Measurements from ENCODE around the gene FBLN1. TPM values are rescaled to one million over a fixed set of nuclear protein-coding genes. Genes with fewer than 3 reads are reported as not detected.

FBLN1 gene
- total and polyA plus RNA-seq, 2 donors (not counting 1 experiment from before 2014, with no cell fraction given) = not detected

DNA sequence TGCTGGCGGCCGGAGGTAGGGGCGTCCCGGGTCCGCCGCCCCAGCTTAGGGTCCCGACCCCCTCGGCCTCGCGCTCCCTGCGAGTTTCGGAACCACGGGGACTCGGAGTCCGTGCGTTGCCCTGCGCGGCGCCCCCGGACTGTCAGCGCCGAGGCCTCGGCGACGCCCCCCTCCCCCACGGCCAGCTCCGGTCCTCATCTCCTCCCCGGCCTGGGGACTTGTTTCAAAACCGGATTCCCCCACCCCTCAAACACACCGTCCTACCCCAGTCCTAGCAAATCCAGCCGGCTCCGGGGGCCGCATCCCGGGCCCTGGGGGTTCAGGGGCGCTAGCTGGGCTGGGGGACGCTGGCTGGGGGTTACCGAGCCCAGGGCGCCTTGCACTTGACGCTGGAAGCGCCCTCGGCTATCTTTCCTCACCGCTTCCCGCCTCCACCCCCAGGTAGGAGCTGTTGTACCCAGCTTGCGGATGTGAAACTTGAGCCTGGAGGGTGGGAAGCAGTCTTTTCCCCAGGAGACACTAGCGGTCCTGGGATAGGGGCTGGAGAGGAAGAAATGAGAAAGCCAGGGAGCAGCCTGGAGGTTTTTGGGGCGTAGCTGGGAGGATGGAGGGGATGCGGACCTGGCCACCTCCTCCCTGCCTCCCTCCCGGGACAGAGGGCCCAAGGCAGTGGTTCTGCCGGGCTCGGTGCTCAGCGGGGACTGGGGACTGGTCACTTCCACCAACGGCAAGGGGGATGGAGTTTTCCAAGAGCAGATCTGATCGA, 550 bp downstream of the FBLN1 start:
- Mint-ChIP-seq H3K4me1 (peaks cover 4% of the 10 kb centered on the region), H3K27ac (no peak overlapping the region), H3K9me3 (ENCODE audit: insufficient read depth) (no peaks in the 10 kb centered on the region), H3K27me3 (peaks cover 41% of the 10 kb centered on the region), H3K4me3 (peak overlapping the region; percentile 12)
- 29% methylated on average over 51 of the region's 53 CpGs for WGBS (ENCODE audit: insufficient coverage)
- CTCF ChIA-PET = no interaction called here
- Histone ChIP-seq H3K4me1 (ENCODE audit: control insufficient read depth in 2 of 2, insufficient read depth in 2 of 2, low read length in 2 of 2) (peaks cover 5 to 7% of the 10 kb centered on the region in 2 donors), H2AFZ (ENCODE audit: insufficient read depth, low read depth, low read length, poor library complexity, severe bottlenecking) (no peak overlapping the region), H3K4me3 (ENCODE audit: control extremely low read depth in 1 of 5, extremely low read depth in 1 of 5, insufficient read depth in 1 of 5, low read depth in 2 of 5, low read length in 4 of 5) (peak overlapping the region in 2 of 5 experiments; percentile 25 to 36), H3K9me3 (ENCODE audit: control extremely low read depth in 1 of 3, control insufficient read depth in 2 of 3, insufficient read depth in 1 of 3, low read length in 2 of 3) (no peaks in the 10 kb centered on the region), H3K79me2 (ENCODE audit: control insufficient read depth, insufficient read depth, low read length) (no peaks in the 10 kb centered on the region), H3K27ac (ENCODE audit: low read length in 2 of 2) (no peak overlapping the region), H4K20me1 (ENCODE audit: control insufficient read depth, insufficient read depth, low read length, poor library complexity, severe bottlenecking) (no peaks in the 10 kb centered on the region), H3K4me2 (replicated peaks; ENCODE audit: low read depth, low read length, poor library complexity, severe bottlenecking) (peak overlapping the region; percentile 68), H3K36me3 (replicated peaks in 1 of 2; ENCODE audit: control extremely low read depth in 1 of 2, control insufficient read depth in 1 of 2, extremely low read depth in 1 of 2, insufficient read depth in 2 of 2, low read length in 1 of 2) (no peaks in the 10 kb centered on the region), H3K27me3 (replicated peaks in 1 of 4; ENCODE audit: control extremely low read depth in 1 of 4, control insufficient read depth in 3 of 4, insufficient read depth in 4 of 4, low read length in 3 of 4) (peaks cover 0 to 34% (median 10%) of the 10 kb centered on the region in 4 experiments), H3K9ac (ENCODE audit: low read length) (no peak overlapping the region)
- no peak for TF ChIP-seq EZH2 (IDR thresholded peaks at IDR 0.05; ENCODE audit: borderline replicate concordance, insufficient read depth, low read depth, low read length, poor library complexity, severe bottlenecking)
- TF ChIP-seq CTCF (IDR thresholded peaks at IDR 0.05) = no peak
- DNase-seq = no peak
- intact Hi-C loops (cut with micrococcal nuclease) = no loop called here
- no peak for ATAC-seq (ENCODE audit: low read depth)
- POLR2A ChIA-PET = no interaction called here

- peaks cover 5 to 7% of the 10 kb centered on the region in 2 donors for H3K4me1 ChIP-seq (ENCODE audit: control insufficient read depth in 2 of 2, insufficient read depth in 2 of 2, low read length in 2 of 2)
- TF ChIP-seq EZH2 (IDR thresholded peaks at IDR 0.05; ENCODE audit: borderline replicate concordance, insufficient read depth, low read depth, low read length, poor library complexity, severe bottlenecking) = no peak
- TF ChIP-seq CTCF (IDR thresholded peaks at IDR 0.05) = no peak
- Mint-ChIP-seq H3K27me3 (peaks cover 46% of the 10 kb centered on the region), H3K27ac (no peak overlapping the region), H3K4me3 (peak overlapping the region; percentile 12), H3K9me3 (ENCODE audit: insufficient read depth) (no peaks in the 10 kb centered on the region), H3K4me1 (peaks cover 4% of the 10 kb centered on the region)
- 63% methylated on average over 15 of the region's 15 CpGs for WGBS (ENCODE audit: insufficient coverage)
- H2AFZ ChIP-seq (ENCODE audit: insufficient read depth, low read depth, low read length, poor library complexity, severe bottlenecking) = no peak overlapping the region
- H3K4me2 ChIP-seq (replicated peaks; ENCODE audit: low read depth, low read length, poor library complexity, severe bottlenecking) = no peak overlapping the region
- ChIA-PET POLR2A (no interaction called here), CTCF (no interaction called here)
- no peaks in the 10 kb centered on the region for H3K79me2 ChIP-seq (ENCODE audit: control insufficient read depth, insufficient read depth, low read length)
- H3K36me3 ChIP-seq (replicated peaks in 1 of 2; ENCODE audit: control extremely low read depth in 1 of 2, control insufficient read depth in 1 of 2, extremely low read depth in 1 of 2, insufficient read depth in 2 of 2, low read length in 1 of 2) = no peaks in the 10 kb centered on the region
- peaks cover 0 to 33% (median 10%) of the 10 kb centered on the region in 4 experiments for H3K27me3 ChIP-seq (replicated peaks in 1 of 4; ENCODE audit: control extremely low read depth in 1 of 4, control insufficient read depth in 3 of 4, insufficient read depth in 4 of 4, low read length in 3 of 4)
- H3K4me3 ChIP-seq (ENCODE audit: control extremely low read depth in 1 of 5, extremely low read depth in 1 of 5, insufficient read depth in 1 of 5, low read depth in 2 of 5, low read length in 4 of 5) = no peak overlapping the region
- no peak overlapping the region for H3K27ac ChIP-seq (ENCODE audit: low read length in 2 of 2)
- H4K20me1 ChIP-seq (ENCODE audit: control insufficient read depth, insufficient read depth, low read length, poor library complexity, severe bottlenecking) = no peaks in the 10 kb centered on the region
- ATAC-seq (ENCODE audit: low read depth) (no peak), DNase-seq (no peak)
- no peaks in the 10 kb centered on the region for H3K9me3 ChIP-seq (ENCODE audit: control extremely low read depth in 1 of 3, control insufficient read depth in 2 of 3, insufficient read depth in 1 of 3, low read length in 2 of 3)
- intact Hi-C loops (cut with micrococcal nuclease) = no loop called here
- no peak overlapping the region for H3K9ac ChIP-seq (ENCODE audit: low read length)
Observed at GRCh38 chr22:45503816-45504372, 1.2 kb downstream of the FBLN1 start.

All from B cell (primary cell).